Measurements from ENCODE around the gene COG4.
"Not testable (repeated sequence)": the region's sequence is repeated elsewhere in the genome, so short reads cannot be mapped to it uniquely, and the experiment has no call there.

The COG4 gene

DNA sequence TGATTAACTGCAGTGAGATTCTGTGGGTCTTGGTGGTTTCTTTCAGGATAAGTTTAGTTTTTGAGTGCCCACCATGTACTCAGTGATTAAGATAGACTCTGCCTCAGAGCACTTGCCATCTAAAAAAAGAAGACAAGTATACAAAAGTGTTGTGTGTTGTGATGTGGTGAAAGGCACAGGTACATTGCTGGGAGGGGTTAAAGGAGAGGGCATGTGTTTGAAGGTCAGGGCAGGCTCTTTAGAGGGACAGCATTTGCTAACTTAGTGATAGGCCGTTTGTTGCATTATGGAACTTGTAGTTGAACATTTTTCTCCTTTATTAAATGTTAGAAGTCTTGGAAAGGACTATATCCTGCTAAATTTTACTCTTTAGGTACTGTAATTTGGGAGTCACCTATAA, 26.7 kb upstream of the COG4 start:
- no peak for TF ChIP-seq ZNF274 (IDR thresholded peaks at IDR 0.05; ENCODE audit: low read depth, low read length)
- H3K4me3 ChIP-seq (ENCODE audit: low read length): no peak overlapping the region

- TF ChIP-seq ZNF274 (IDR thresholded peaks at IDR 0.05; ENCODE audit: low read depth, low read length): no peak
- H3K4me3 ChIP-seq (ENCODE audit: low read length): no peak overlapping the region
Measured at GRCh38 chr16:70548936-70549335, 25.6 kb upstream of the COG4 start.

GRCh38 chr16:70544548-70544947, 21.2 kb upstream of the COG4 start:
- no peak for TF ChIP-seq ZNF274 (IDR thresholded peaks at IDR 0.05; ENCODE audit: low read depth, low read length)
- no peak overlapping the region for H3K4me3 ChIP-seq (ENCODE audit: low read length)

DNA sequence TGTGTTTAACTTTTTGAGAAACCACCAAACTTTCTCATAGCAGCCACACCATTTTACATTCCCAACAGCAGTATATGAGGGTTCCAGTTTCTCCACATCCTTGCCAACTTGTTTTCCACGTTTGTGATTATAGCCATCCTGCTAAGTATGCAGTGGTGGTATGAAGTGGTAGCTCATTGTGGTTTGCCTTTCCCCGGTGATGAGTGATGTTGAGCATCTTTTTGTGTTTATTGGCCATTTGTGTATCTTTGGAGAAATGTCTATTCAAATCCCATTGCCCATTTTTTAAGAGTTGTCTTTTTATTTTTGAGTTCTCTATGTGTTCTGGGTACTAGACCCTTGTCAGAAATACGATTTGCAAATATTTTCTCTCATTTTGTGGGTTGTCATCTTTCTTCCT, 17.6 kb upstream of the COG4 start:
- H3K4me3 ChIP-seq (ENCODE audit: low read length): no peak overlapping the region
- no peak for TF ChIP-seq ZNF274 (IDR thresholded peaks at IDR 0.05; ENCODE audit: low read depth, low read length)

DNA sequence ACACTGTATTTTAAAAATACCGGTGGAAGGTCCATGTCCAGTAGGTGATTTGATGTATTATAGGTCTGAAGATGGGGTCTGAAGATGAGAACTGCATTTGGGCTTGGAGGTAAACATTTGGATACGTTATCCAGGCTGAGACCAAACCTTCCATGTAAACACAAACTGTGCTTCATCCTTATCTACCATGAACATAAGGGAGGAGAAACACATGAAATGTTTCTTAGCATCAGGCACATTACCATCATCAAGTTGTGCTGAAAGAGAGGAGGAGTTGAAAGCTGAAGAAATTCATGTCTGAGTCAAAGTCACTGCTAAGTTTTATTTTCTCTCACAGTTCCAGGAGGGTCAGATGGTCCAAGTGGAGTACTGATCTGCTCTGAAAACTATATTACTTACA, 11.6 kb upstream of the COG4 start:
- H3K4me3 ChIP-seq (ENCODE audit: low read length): no peak overlapping the region
- TF ChIP-seq ZNF274 (IDR thresholded peaks at IDR 0.05; ENCODE audit: low read depth, low read length): no peak

GRCh38 chr16:70529954-70530353, 6.6 kb upstream of the COG4 start:
- H3K4me3 ChIP-seq (ENCODE audit: low read length): not testable (repeated sequence)

- TF ChIP-seq ZNF274 (IDR thresholded peaks at IDR 0.05; ENCODE audit: low read depth, low read length): no peak
- no peak overlapping the region for H3K4me3 ChIP-seq (ENCODE audit: low read length)
Measured at GRCh38 chr16:70529051-70529777, 5.9 kb upstream of the COG4 start.

DNA sequence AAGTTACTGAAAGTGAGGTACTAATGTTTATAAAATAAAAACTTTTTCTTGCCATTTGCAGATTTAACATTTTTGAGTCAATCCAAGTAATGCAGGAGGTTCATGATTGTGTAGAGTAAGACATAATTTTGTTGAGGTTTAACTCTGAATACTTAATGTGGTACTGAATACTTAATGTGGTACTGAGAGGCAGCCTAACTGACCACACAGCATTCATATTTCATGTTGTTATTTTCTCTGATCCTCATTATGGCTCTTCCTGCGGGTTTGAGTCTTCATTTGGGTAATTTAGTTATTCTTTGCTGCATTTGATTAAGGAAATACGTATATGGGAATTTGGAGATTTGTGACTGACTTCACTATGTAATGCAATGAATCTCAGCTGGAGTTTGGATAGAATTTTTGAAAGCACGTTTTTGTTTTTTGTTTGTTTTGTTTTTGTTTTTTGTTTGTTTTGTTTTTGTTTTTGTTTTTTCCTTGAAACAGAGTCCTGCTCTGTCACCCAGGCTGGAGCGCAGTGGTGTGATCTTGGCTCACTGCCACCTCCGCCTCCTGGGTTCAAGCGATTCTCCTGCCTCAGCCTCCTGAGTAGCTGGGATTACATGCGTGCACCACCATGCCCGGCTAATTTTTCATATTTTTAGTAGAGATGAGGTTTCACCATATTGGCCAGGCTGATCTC, 4.1 kb upstream of the COG4 start:
- H3K4me3 ChIP-seq (ENCODE audit: low read length): no peak overlapping the region; the same call in 1 of the 2 replicates

DNA sequence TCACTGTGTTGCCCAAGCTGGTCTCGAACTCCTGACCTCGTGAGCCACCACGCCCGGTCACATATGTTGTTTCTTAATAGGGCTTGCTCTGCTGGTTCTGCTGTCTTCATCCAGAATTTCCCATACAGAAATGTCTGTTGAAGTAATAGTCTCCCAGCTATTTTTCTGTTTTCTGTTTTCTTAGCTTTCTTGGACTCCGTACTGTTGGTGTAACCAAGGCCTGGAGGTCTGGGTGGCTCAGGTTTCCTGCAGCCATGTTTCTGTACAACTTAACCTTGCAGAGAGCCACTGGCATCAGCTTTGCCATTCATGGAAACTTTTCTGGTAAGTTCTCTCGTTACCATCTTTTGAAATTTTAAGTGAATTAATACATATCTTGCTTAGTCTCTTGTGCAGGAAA, 3.0 kb upstream of the COG4 start:
- H3K4me3 ChIP-seq (ENCODE audit: low read length): peak overlapping the region; percentile 21
- TF ChIP-seq ZNF274 (IDR thresholded peaks at IDR 0.05; ENCODE audit: low read depth, low read length): no peak

More for the DNA sequence above, 4.1 kb upstream of the COG4 start:
- no peak for TF ChIP-seq ZNF274 (IDR thresholded peaks at IDR 0.05; ENCODE audit: low read depth, low read length)

- peak overlapping the region; percentile 99 for H3K4me3 ChIP-seq (ENCODE audit: low read length)
Measured at GRCh38 chr16:70524399-70524825, 1.1 kb upstream of the COG4 start.

GRCh38 chr16:70523743-70524398, 517 bp upstream of the COG4 start, which contains the start of gene SF3B3:
SF3B3 (plus strand) TSS chr16:70523816; CDS start chr16:70526657, 2,841 bp downstream.
- peak within 1 kb of the TSS; percentile 99 for H3K4me3 ChIP-seq (ENCODE audit: low read length)
- TF ChIP-seq ZNF274 (IDR thresholded peaks at IDR 0.05; ENCODE audit: low read depth, low read length): no peak

- TF ChIP-seq ZNF274 (IDR thresholded peaks at IDR 0.05; ENCODE audit: low read depth, low read length): no peak
- peak overlapping the region; percentile 99 for H3K4me3 ChIP-seq (ENCODE audit: low read length)
Measured at GRCh38 chr16:70522216-70523075, 908 bp downstream of the COG4 start.

DNA sequence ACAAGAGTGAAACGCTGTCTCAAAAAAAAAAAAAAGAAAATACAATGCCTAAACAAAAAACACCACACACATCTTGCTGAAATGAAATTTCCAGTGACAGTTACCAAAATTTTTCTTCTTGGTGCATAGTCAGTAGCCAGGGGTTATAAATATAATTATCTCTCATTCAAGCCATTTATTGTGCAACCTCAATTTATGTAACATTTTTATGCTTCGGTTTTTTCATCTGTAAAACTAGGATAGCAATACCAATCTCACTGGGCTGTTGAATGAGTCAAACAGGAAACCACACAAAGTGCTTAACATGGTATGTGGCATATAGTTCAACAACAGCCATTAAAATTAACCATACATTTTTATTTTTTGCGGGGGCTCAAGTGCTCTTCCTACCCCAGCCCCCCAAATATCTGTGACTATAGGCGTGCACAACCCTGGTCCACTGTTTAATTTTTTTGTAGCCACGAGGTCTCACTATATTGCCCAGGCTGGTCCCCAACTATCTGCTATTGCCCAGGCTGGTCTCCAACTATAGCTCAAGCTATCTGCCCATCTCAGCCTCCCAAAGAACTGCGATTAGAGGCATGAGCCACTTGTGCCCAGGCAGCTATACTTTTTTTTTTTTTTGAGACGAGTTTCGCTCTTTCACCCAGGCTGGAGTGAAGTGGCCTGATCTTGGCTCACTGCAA, 2.6 kb downstream of the COG4 start:
- H3K4me3 ChIP-seq (ENCODE audit: low read length): no peak overlapping the region
- TF ChIP-seq ZNF274 (IDR thresholded peaks at IDR 0.05; ENCODE audit: low read depth, low read length): no peak

DNA sequence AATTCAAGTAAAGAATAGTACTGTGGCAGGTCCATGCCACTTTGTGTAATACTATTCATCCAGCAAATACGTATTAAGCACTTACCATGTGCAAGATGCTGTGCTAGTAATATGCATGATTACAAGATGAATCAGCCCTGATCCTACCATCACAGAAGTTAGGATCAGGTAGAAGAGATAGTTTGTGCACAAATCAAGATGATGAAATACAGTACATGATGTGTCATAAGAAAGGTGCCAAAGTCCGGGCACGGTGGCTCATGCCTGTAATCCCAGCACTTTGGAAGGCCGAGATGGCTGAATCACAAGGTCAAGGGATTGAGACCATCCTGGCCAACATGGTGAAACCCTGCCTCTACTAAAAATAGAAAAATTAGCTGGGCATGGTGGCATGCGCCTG, 10.9 kb downstream of the COG4 start:
- no peak overlapping the region for H3K4me3 ChIP-seq (ENCODE audit: low read length)
- no peak for TF ChIP-seq ZNF274 (IDR thresholded peaks at IDR 0.05; ENCODE audit: low read depth, low read length)
